Measurements from ENCODE around the gene TMEM128.
"Not testable (repeated sequence)": the region's sequence is repeated elsewhere in the genome, so short reads cannot be mapped to it uniquely, and the experiment has no call there.

TMEM128 gene

GRCh38 chr4:4254666-4255065, 6.6 kb upstream of the TMEM128 start:
- FAIRE-seq: no peak

GRCh38 chr4:4254199-4254598, 6.2 kb upstream of the TMEM128 start:
- no peak for FAIRE-seq

- no peak for FAIRE-seq
Observed at GRCh38 chr4:4249866-4250265, 1.8 kb upstream of the TMEM128 start.

GRCh38 chr4:4249342-4249741, 1.3 kb upstream of the TMEM128 start:
- FAIRE-seq: not testable (repeated sequence)

- FAIRE-seq: no peak
Observed at GRCh38 chr4:4248885-4249203, 821 bp upstream of the TMEM128 start.

GRCh38 chr4:4247696-4248028, 361 bp downstream of the TMEM128 start:
- no peak for FAIRE-seq

GRCh38 chr4:4245172-4245571, 2.9 kb downstream of the TMEM128 start:
- no peak for FAIRE-seq

- not testable (repeated sequence) for FAIRE-seq
Observed at GRCh38 chr4:4239551-4239950, 8.5 kb downstream of the TMEM128 start.

- no peak for FAIRE-seq
Observed at GRCh38 chr4:4233610-4234009, 14.4 kb downstream of the TMEM128 start.

- no peak for FAIRE-seq
Observed at GRCh38 chr4:4228356-4228668, 19.7 kb downstream of the TMEM128 start.

- FAIRE-seq: no peak
Observed at GRCh38 chr4:4227510-4228355, 20.3 kb downstream of the TMEM128 start.

- no peak for FAIRE-seq
Observed at GRCh38 chr4:4226606-4227438, 21.2 kb downstream of the TMEM128 start, which contains the start of gene OTOP1. Gene OTOP1, minus strand, starts transcription at chr4:4226929. Its CDS starts 65 bp downstream, at chr4:4226864.

- FAIRE-seq: no peak
Observed at GRCh38 chr4:4225915-4226605, 22.0 kb downstream of the TMEM128 start.

- no peak for FAIRE-seq
Observed at GRCh38 chr4:4217113-4217512, 30.9 kb downstream of the TMEM128 start.

- no peak for FAIRE-seq
Observed at GRCh38 chr4:4216648-4217047, 31.4 kb downstream of the TMEM128 start.

- FAIRE-seq: not testable (repeated sequence)
Observed at GRCh38 chr4:4213674-4214073, 34.3 kb downstream of the TMEM128 start.

- FAIRE-seq: no peak
Observed at GRCh38 chr4:4206204-4206603, 41.8 kb downstream of the TMEM128 start.

- FAIRE-seq: no peak
Observed at GRCh38 chr4:4204401-4204745, 43.6 kb downstream of the TMEM128 start.

- FAIRE-seq: no peak
Observed at GRCh38 chr4:4203688-4204400, 44.2 kb downstream of the TMEM128 start.

- FAIRE-seq: no peak
Observed at GRCh38 chr4:4202510-4202909, 45.5 kb downstream of the TMEM128 start.

GRCh38 chr4:4200624-4201023, 47.4 kb downstream of the TMEM128 start:
- FAIRE-seq: no peak

- no peak for FAIRE-seq
Observed at GRCh38 chr4:4195354-4195753, 52.7 kb downstream of the TMEM128 start.

GRCh38 chr4:4188557-4188956, 59.5 kb downstream of the TMEM128 start:
- not testable (repeated sequence) for FAIRE-seq

Data from islet of Langerhans (tissue), 1 donor.